Left lobe of liver (tissue), 2 donors: Measurements from ENCODE around the gene SRBD1. TPM values are rescaled to one million over a fixed set of nuclear protein-coding genes. Genes with fewer than 3 reads are reported as not detected.

ENCODE experiments used
- ATAC-seq: fragments of 200-7000 bp; cut with Tn5 transposase; one replicate; pipeline ENCODE4 v1.9.1; 2020; ENCODE audit warnings: mild to moderate bottlenecking, moderate library complexity
- DNase-seq: peaks from one replicate; pipeline ENCODE4 v3.0.0-alpha.2; 2020; ENCODE audit warnings: low spot score
- total RNA-seq: library from RNA; stranded (reverse); gene quantifications from one replicate; pipeline ENCODE4 v1.2.1, GENCODE V29; 2021
- donor health status: DM: no; HTN: no; CAD: no; lungs with moderate emphysema.
- donor health status: DM: no; HTN: yes; CAD: no.

SRBD1 gene
- total RNA-seq, 1 donor from 2014 or later: 7.1 TPM

DNA sequence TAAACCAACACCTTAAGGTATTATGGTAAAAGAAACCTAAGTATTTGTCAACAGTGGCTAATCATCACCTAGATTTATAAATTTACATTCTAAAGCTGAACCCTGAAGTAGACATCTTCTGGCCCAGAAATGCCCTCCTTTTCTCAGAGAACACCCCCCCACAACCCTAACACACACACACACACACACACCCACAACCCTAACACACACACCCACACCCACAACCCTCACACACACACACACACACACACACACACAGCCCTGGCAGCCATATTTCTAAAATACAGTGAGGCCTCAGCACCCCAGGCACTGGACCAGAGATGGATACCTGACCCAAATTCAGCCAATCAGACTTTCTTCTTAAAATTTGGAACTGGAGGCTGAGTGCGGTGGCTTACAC, 14.3 kb downstream of the SRBD1 start:
- ATAC-seq (no peak), DNase-seq (no peak)

DNA sequence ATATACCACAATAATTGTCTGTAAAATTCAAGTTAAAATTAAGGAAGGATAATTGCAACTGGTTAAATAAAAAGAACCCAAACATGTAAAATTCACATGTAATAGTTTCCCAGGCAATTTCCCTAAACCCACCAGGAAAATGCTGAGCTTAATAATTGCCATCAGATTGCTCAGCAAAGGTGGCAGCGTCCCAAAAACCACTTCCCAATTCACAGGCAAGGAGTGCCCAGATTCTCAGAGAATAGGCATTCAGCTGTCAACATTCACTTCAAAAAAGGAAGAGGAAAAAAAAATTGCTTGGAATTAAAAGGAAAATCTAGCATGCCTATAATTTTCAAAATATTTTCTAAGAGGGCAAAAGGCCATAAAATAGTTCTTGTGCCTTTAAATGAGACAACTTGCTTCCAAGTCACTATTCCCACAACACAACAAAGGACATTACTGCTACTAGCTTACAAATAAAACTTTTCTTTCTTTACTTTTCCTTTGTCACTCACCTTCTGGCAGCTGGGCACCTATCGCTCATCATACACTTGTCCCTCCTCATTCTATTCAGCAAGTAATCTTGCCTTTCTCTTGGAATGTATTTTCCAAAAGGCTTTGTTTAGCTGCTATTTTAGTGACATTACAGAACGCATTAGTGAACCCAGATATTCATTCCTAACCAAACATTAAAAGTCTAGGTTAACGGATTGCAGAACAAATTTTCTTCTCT, 15.2 kb downstream of the SRBD1 start:
- peak; percentile 40 for ATAC-seq
- DNase-seq: no peak

DNA sequence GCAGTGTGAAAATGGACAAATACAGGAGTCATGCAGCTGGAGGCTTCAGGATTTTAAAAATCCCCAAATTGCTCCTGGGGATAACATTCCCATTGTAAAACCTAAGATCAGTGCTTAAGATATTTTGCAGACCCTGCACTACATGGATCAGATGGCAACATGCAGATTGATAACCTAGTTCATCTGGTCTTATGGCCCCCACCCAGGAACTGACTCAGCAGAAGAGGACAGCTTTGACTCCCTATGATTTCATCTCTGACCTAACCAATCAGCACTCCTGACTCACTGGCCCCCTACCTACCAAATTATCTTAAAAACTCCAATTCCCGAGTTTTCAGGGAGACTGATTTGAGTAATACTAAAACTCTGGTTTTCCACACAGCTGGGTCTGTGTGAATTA, 20.0 kb downstream of the SRBD1 start:
- ATAC-seq (no peak), DNase-seq (no peak)

GRCh38 chr2:45588158-45588829, 22.8 kb downstream of the SRBD1 start:
- DNase-seq (no peak), ATAC-seq (no peak)

DNA sequence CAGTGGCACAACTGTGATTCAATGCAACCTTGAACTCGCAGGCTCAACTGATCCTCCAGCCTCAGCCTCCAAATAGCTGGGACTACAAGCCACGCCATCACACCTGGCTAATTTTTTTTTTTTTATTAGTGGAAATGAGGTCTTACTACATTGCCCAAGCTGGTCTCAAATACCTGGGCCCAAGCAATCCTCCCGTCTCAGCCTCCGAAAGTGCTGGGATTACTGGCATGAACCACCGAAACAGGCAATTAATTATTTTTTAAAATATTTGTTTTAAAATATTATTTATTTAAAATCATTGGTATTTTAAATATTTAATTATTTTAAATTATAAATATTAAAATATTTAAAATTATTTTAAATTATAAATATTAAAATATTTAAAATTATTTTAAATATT, 24.5 kb downstream of the SRBD1 start:
- no peak for DNase-seq
- no peak for ATAC-seq

DNA sequence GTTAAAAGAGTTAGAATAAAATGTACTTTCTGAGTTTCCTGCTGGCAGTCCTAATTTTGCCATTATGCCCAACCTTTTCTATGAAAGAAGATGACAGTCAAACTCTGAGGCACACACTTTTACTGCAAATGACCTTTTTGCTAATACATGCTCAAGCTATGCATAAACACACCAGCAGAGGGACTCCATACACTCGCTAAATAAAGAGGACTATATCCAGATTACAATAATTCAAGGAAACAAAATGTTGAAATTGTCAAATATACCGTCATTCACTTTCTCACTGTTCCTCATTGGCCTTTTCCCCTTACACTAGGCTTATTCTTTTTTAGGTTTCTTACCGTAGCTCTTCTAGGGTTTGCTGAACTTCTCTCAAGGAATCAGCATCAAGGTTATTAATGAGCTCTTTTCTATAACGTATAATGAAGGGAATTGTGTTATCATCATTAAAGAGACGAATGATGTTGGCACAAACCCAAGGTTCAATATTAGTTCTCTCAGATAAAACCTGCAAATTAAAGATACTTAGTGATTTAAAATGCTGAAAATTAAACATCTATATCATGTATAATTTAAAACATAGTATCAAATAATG, 25.7 kb downstream of the SRBD1 start:
- DNase-seq: no peak
- peak; percentile 95 for ATAC-seq

- ATAC-seq: no peak
- DNase-seq: no peak
Observed at GRCh38 chr2:45583977-45584376, 27.1 kb downstream of the SRBD1 start.

- DNase-seq: no peak
- ATAC-seq: no peak
Observed at GRCh38 chr2:45582522-45582921, 28.5 kb downstream of the SRBD1 start.

GRCh38 chr2:45578056-45578843, 32.8 kb downstream of the SRBD1 start:
- no peak for DNase-seq
- no peak for ATAC-seq

GRCh38 chr2:45577441-45577840, 33.6 kb downstream of the SRBD1 start:
- ATAC-seq: no peak
- no peak for DNase-seq

- DNase-seq (no peak), ATAC-seq (no peak)
Observed at GRCh38 chr2:45575881-45576280, 35.2 kb downstream of the SRBD1 start.

- no peak for ATAC-seq
Observed at GRCh38 chr2:45572979-45573378, 38.1 kb downstream of the SRBD1 start.

GRCh38 chr2:45571940-45572339, 39.1 kb downstream of the SRBD1 start:
- DNase-seq (no peak), ATAC-seq (no peak)

More at GRCh38 chr2:45572979-45573378, 38.1 kb downstream of the SRBD1 start:
- DNase-seq: no peak

GRCh38 chr2:45570671-45571334, 40.3 kb downstream of the SRBD1 start:
- DNase-seq (no peak), ATAC-seq (no peak)

DNA sequence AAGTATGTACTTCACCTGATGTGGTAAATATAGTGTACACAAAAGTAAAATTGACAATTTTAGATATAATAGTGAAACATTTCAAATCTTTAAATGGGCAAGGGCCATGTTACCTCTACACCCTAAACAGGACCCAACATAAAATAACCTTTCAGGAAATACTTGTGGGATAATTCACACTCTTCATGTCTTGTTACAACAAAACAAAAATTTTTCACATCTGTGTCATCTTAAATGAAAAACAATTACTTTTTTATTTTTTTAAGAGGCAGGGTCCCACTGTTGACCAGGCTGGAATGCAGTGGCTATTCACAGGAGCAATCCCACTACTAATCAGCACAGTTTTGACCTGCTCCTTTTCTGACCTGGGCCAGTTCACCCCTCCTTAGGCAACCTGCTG, 42.1 kb downstream of the SRBD1 start:
- no peak for DNase-seq
- ATAC-seq: no peak

DNA sequence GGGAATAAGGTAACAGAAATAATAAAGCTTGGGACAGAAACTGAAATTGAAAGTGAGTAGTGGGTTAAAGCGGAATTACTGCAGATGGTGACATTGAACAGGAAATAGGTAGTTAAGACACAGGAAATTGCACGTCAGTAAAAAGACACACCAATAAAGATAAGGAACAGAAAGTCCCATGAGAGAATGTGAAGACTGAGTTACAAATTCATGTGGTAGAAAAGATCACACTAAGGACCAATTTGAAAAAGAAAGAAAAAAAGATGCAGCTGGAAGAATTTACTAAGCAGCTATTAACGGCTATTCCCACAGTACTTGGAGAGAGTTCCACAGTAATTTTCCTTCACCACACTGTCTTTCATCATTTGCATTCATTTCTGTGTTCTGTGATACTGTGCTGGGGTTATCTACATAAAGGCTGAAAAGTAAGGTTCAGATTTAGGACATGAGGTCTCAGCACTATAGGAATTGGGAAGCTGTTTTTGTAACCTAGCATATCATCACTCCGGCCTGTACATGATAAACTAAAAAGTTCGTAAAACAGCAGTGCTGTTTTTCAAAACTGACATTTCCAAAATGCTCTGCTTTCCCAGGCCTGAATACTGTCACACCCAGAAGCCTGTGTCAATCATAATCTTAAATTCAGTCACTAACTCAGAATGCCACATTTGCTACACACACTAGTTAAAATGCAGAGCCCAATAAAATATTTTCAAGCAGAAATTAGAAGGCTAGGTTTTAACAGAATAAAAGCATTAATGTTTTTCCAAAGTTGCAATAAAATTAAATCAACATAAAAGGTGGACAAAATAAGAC, 42.9 kb downstream of the SRBD1 start:
- ATAC-seq (peak; percentile 55), DNase-seq (no peak)

GRCh38 chr2:45567288-45567963, 43.6 kb downstream of the SRBD1 start:
- ATAC-seq (no peak), DNase-seq (no peak)

DNA sequence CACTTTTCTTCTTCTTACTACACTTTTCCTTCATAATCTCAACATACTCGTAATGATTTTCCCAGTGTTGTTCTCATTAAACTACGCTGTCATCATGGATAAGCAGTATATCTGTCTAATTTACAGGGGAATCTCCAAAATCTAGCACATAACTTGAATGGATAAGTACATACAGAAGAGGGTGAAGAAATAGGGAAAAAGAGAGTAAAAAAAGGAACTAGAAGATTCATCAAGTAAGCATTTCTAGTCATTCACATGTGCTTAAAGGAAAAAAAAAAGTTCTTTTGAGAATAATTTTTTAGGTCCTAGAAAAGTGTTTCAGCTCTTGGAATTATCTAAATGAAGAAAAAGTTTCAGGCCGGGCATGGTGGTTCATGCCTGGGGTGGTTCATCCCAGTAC, 51.6 kb downstream of the SRBD1 start:
- no peak for DNase-seq
- no peak for ATAC-seq

DNA sequence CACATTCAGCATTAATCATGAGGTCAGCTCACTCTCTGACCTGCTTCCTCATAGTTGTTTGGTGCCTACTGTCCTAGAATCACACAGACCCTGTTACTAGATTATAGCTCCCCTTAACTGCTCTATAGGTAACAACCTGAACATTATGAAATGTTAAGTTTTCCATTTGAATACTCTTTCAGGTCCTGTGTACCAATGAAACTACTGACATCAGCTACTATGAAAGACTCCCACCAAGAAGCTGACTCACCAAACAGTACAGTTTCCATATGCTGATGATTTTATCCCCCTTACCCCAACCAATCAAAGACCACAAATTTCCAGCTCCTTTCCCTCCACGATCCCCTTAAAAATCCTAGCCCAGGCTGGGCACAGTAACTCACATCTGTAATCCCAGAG, 56.3 kb downstream of the SRBD1 start:
- ATAC-seq (no peak), DNase-seq (no peak)
